ENCODE data around the gene CACNB2. TPM values are rescaled to one million over a fixed set of nuclear protein-coding genes. Genes with fewer than 3 reads are reported as not detected.

The CACNB2 gene
- total RNA-seq, 1 experiment from 2014 or later = not detected

DNA sequence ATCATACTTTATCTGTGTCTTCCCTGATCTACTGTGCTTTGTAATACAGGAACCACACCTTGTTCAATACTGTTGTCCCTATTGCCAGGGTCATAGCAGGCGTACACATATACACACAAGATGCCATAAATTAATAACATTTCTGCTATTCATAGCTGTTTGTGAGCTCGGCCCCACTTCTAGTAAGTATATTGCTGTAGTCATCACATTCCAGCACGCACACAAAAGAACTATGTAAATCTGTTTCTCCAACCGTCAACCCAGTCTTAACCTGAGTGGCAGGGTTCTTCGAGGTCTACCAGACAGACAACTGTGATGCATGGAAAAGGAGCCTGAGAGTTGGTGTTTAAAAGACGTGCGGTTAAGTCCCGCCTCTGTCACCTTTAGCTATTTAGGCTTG, 5.7 kb upstream of the CACNB2 start:
- in situ Hi-C loops (cut with HindIII; ENCODE audit: low pct_unique_long_range_greater_than_20kb, low sequenced_read_pairs) = no loop called here
- ATAC-seq = no peak

GRCh38 chr10:18134921-18135320, 5.3 kb upstream of the CACNB2 start:
- TF ChIP-seq, protein P1, sequence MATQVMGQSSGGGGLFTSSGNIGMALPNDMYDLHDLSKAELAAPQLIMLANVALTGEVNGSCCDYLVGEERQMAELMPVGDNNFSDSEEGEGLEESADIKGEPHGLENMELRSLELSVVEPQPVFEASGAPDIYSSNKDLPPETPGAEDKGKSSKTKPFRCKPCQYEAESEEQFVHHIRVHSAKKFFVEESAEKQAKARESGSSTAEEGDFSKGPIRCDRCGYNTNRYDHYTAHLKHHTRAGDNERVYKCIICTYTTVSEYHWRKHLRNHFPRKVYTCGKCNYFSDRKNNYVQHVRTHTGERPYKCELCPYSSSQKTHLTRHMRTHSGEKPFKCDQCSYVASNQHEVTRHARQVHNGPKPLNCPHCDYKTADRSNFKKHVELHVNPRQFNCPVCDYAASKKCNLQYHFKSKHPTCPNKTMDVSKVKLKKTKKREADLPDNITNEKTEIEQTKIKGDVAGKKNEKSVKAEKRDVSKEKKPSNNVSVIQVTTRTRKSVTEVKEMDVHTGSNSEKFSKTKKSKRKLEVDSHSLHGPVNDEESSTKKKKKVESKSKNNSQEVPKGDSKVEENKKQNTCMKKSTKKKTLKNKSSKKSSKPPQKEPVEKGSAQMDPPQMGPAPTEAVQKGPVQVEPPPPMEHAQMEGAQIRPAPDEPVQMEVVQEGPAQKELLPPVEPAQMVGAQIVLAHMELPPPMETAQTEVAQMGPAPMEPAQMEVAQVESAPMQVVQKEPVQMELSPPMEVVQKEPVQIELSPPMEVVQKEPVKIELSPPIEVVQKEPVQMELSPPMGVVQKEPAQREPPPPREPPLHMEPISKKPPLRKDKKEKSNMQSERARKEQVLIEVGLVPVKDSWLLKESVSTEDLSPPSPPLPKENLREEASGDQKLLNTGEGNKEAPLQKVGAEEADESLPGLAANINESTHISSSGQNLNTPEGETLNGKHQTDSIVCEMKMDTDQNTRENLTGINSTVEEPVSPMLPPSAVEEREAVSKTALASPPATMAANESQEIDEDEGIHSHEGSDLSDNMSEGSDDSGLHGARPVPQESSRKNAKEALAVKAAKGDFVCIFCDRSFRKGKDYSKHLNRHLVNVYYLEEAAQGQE (IDR thresholded peaks at IDR 0.05; ENCODE audit: insufficient read depth in 1 of 2, low read depth in 2 of 2, low read length in 1 of 2) = no peak
- TF ChIP-seq TCF7L2 (IDR thresholded peaks at IDR 0.05; ENCODE audit: low read depth, low read length) (no peak), POLR2AphosphoS5 (IDR thresholded peaks at IDR 0.05; ENCODE audit: low read depth, low read length) (no peak), SIN3A (IDR thresholded peaks at IDR 0.05; ENCODE audit: borderline replicate concordance, insufficient read depth, low read depth, low read length) (no peak)
- TF ChIP-seq, protein P2, sequence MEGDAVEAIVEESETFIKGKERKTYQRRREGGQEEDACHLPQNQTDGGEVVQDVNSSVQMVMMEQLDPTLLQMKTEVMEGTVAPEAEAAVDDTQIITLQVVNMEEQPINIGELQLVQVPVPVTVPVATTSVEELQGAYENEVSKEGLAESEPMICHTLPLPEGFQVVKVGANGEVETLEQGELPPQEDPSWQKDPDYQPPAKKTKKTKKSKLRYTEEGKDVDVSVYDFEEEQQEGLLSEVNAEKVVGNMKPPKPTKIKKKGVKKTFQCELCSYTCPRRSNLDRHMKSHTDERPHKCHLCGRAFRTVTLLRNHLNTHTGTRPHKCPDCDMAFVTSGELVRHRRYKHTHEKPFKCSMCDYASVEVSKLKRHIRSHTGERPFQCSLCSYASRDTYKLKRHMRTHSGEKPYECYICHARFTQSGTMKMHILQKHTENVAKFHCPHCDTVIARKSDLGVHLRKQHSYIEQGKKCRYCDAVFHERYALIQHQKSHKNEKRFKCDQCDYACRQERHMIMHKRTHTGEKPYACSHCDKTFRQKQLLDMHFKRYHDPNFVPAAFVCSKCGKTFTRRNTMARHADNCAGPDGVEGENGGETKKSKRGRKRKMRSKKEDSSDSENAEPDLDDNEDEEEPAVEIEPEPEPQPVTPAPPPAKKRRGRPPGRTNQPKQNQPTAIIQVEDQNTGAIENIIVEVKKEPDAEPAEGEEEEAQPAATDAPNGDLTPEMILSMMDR (IDR thresholded peaks at IDR 0.05) = no peak
- in situ Hi-C loops (cut with HindIII; ENCODE audit: low pct_unique_long_range_greater_than_20kb, low sequenced_read_pairs) (no loop called here), intact Hi-C loops (cut with micrococcal nuclease; ENCODE audit: unreplicated experiment) (no loop called here)
- DNase-seq (ENCODE audit: low read depth, low spot score) (no peak), ATAC-seq (no peak)
- BruUV-seq (replicated peaks) = no TSS peak
- CTCF ChIA-PET = no interaction called here
- Histone ChIP-seq H3K4me1 (ENCODE audit: control insufficient read depth, insufficient read depth, low read length) (no peaks in the 10 kb centered on the region), H3K27ac (ENCODE audit: low read length) (no peak overlapping the region), H3K9me3 (ENCODE audit: control insufficient read depth, insufficient read depth, low read depth, low read length) (no peaks in the 10 kb centered on the region), H3K27me3 (ENCODE audit: control insufficient read depth, insufficient read depth, low read length) (no peaks in the 10 kb centered on the region), H3K4me3 (ENCODE audit: low read depth in 2 of 2, low read length in 2 of 2) (no peak overlapping the region), H3K36me3 (ENCODE audit: control insufficient read depth, insufficient read depth, low read length) (no peaks in the 10 kb centered on the region; the same call in 1 of the 2 replicates)
- POLR2A ChIA-PET = no interaction called here

More for the DNA sequence above, 5.7 kb upstream of the CACNB2 start:
- TF ChIP-seq TCF7L2 (IDR thresholded peaks at IDR 0.05; ENCODE audit: low read depth, low read length) (no peak), SIN3A (IDR thresholded peaks at IDR 0.05; ENCODE audit: borderline replicate concordance, insufficient read depth, low read depth, low read length) (no peak), POLR2AphosphoS5 (IDR thresholded peaks at IDR 0.05; ENCODE audit: low read depth, low read length) (no peak)
- TF ChIP-seq, protein P1 (IDR thresholded peaks at IDR 0.05; ENCODE audit: insufficient read depth in 1 of 2, low read depth in 2 of 2, low read length in 1 of 2) = no peak
- TF ChIP-seq, protein P2 (IDR thresholded peaks at IDR 0.05) = no peak
- ChIA-PET POLR2A (no interaction called here), CTCF (no interaction called here)
- Histone ChIP-seq H3K4me3 (ENCODE audit: low read depth in 2 of 2, low read length in 2 of 2) (no peak overlapping the region), H3K27ac (ENCODE audit: low read length) (no peak overlapping the region), H3K4me1 (ENCODE audit: control insufficient read depth, insufficient read depth, low read length) (no peaks in the 10 kb centered on the region), H3K36me3 (ENCODE audit: control insufficient read depth, insufficient read depth, low read length) (no peaks in the 10 kb centered on the region; the same call in 1 of the 2 replicates), H3K9me3 (ENCODE audit: control insufficient read depth, insufficient read depth, low read depth, low read length) (no peaks in the 10 kb centered on the region), H3K27me3 (ENCODE audit: control insufficient read depth, insufficient read depth, low read length) (no peaks in the 10 kb centered on the region)
- DNase-seq (ENCODE audit: low read depth, low spot score) = no peak
- intact Hi-C loops (cut with micrococcal nuclease; ENCODE audit: unreplicated experiment) = no loop called here
- no TSS peak for BruUV-seq (replicated peaks)

Data from Panc1 (cell line).